HAP-1 (cell line): Measurements from ENCODE around the gene COL17A1.

Experiments used
- DNase-seq, 2 experiments: peaks; one replicate each; pipeline ENCODE4 v3.0.0-alpha.2; 2016 to 2020; ENCODE audit warnings: low spot score in 2 of 2
- H3K27me3 ChIP-seq: fragments of 250-450 bp; sonication (Bioruptor Pico); 2 replicates; pipeline ENCODE4 v1.5.1; 2020; ENCODE audit warnings: low read depth, mild to moderate bottlenecking, moderate library complexity
- H3K36me3 ChIP-seq: fragments of 250-450 bp; sonication (Bioruptor Pico); replicated peaks from 2 replicates; pipeline ENCODE4 v1.5.1; 2020; ENCODE audit warnings: mild to moderate bottlenecking
- H3K4me1 ChIP-seq: fragments of 250-450 bp; sonication (Bioruptor Pico); 2 replicates; pipeline ENCODE4 v1.5.1; 2020; ENCODE audit warnings: mild to moderate bottlenecking
- H3K4me3 ChIP-seq: fragments of 250-450 bp; sonication (Bioruptor Pico); 2 replicates; pipeline ENCODE4 v1.5.1; 2020; ENCODE audit warnings: mild to moderate bottlenecking, moderate library complexity
- H3K9me3 ChIP-seq: fragments of 250-450 bp; sonication (Bioruptor Pico); 2 replicates; pipeline ENCODE4 v1.5.1; 2020; ENCODE audit warnings: mild to moderate bottlenecking, moderate library complexity
- in situ Hi-C: fragments of 300-500 bp; cut with MboI; formaldehyde crosslinking; loops from 3 replicates; pipeline ENCODE4 v1.14.3; 2020; ENCODE audit warnings: low sequenced_read_pairs, inconsistent platforms, mixed read lengths

Gene COL17A1

GRCh38 chr10:104084482-104085142 is 1.1 kb downstream of the COL17A1 start:
- in situ Hi-C loops, result no loop called here
- no peak overlapping the region for H3K4me3 ChIP-seq
- no peaks in the 10 kb centered on the region for H3K27me3 ChIP-seq
- H3K9me3 ChIP-seq, result no peaks in the 10 kb centered on the region
- no peaks in the 10 kb centered on the region for H3K36me3 ChIP-seq
- DNase-seq, result no peak
- H3K4me1 ChIP-seq, result peaks cover 30% of the 10 kb centered on the region

- DNase-seq, result peak; percentile 43 to 47
- no peaks in the 10 kb centered on the region for H3K9me3 ChIP-seq
- H3K4me1 ChIP-seq, result peaks cover 36% of the 10 kb centered on the region
- no peak overlapping the region for H3K4me3 ChIP-seq
- peaks cover 6% of the 10 kb centered on the region for H3K27me3 ChIP-seq
- in situ Hi-C loops, result no loop called here
- H3K36me3 ChIP-seq, result no peaks in the 10 kb centered on the region
Observed at GRCh38 chr10:104081998-104082397, 3.7 kb downstream of the COL17A1 start.

GRCh38 chr10:104080762-104081161 is 4.9 kb downstream of the COL17A1 start:
- Histone ChIP-seq H3K9me3 (no peaks in the 10 kb centered on the region), H3K27me3 (peaks cover 8% of the 10 kb centered on the region), H3K4me1 (peaks cover 35% of the 10 kb centered on the region), H3K36me3 (no peaks in the 10 kb centered on the region), H3K4me3 (no peak overlapping the region)
- in situ Hi-C loops, result no loop called here
- DNase-seq, result peak; percentile 67 to 68

GRCh38 chr10:104077663-104078151 is 8.0 kb downstream of the COL17A1 start:
- in situ Hi-C loops, result no loop called here
- no peaks in the 10 kb centered on the region for H3K9me3 ChIP-seq
- no peaks in the 10 kb centered on the region for H3K36me3 ChIP-seq
- H3K4me3 ChIP-seq, result no peak overlapping the region
- no peak for DNase-seq
- H3K27me3 ChIP-seq, result peaks cover 33% of the 10 kb centered on the region
- H3K4me1 ChIP-seq, result peaks cover 28% of the 10 kb centered on the region

GRCh38 chr10:104077247-104077646 is 8.4 kb downstream of the COL17A1 start:
- peaks cover 25% of the 10 kb centered on the region for H3K4me1 ChIP-seq
- no peaks in the 10 kb centered on the region for H3K36me3 ChIP-seq
- peak in 1 of 2 experiments; percentile 39 for DNase-seq
- H3K4me3 ChIP-seq, result no peak overlapping the region
- in situ Hi-C loops, result no loop called here
- peaks cover 34% of the 10 kb centered on the region for H3K27me3 ChIP-seq
- no peaks in the 10 kb centered on the region for H3K9me3 ChIP-seq

GRCh38 chr10:104076743-104077160 is 8.9 kb downstream of the COL17A1 start:
- H3K36me3 ChIP-seq, result no peaks in the 10 kb centered on the region
- no peak overlapping the region for H3K4me3 ChIP-seq
- no peaks in the 10 kb centered on the region for H3K9me3 ChIP-seq
- peaks cover 20% of the 10 kb centered on the region for H3K4me1 ChIP-seq
- in situ Hi-C loops, result no loop called here
- peak; percentile 92 for DNase-seq
- H3K27me3 ChIP-seq, result peaks cover 34% of the 10 kb centered on the region

- DNase-seq, result no peak
- H3K4me3 ChIP-seq, result no peak overlapping the region
- no peaks in the 10 kb centered on the region for H3K36me3 ChIP-seq
- H3K9me3 ChIP-seq, result no peaks in the 10 kb centered on the region
- H3K4me1 ChIP-seq, result peaks cover 9% of the 10 kb centered on the region
- peaks cover 34% of the 10 kb centered on the region for H3K27me3 ChIP-seq
- in situ Hi-C loops, result no loop called here
Observed at GRCh38 chr10:104074505-104074904, 11.2 kb downstream of the COL17A1 start.

- in situ Hi-C loops, result no loop called here
- Histone ChIP-seq H3K4me3 (no peak overlapping the region), H3K27me3 (peaks cover 28% of the 10 kb centered on the region), H3K4me1 (peaks cover 11% of the 10 kb centered on the region), H3K9me3 (no peaks in the 10 kb centered on the region), H3K36me3 (no peaks in the 10 kb centered on the region)
- no peak for DNase-seq
Observed at GRCh38 chr10:104072786-104073185, 12.9 kb downstream of the COL17A1 start.

GRCh38 chr10:104069613-104070012 is 16.1 kb downstream of the COL17A1 start:
- no peaks in the 10 kb centered on the region for H3K9me3 ChIP-seq
- peaks cover 16% of the 10 kb centered on the region for H3K4me1 ChIP-seq
- H3K4me3 ChIP-seq, result no peak overlapping the region
- no peak for DNase-seq
- in situ Hi-C loops, result no loop called here
- H3K36me3 ChIP-seq, result no peaks in the 10 kb centered on the region
- peaks cover 14% of the 10 kb centered on the region for H3K27me3 ChIP-seq

GRCh38 chr10:104067525-104067924 is 18.2 kb downstream of the COL17A1 start:
- H3K4me3 ChIP-seq, result no peak overlapping the region
- H3K9me3 ChIP-seq, result no peaks in the 10 kb centered on the region
- in situ Hi-C loops, result no loop called here
- DNase-seq, result peak in 1 of 2 experiments; percentile 53
- H3K36me3 ChIP-seq, result no peaks in the 10 kb centered on the region
- H3K4me1 ChIP-seq, result peaks cover 16% of the 10 kb centered on the region
- no peaks in the 10 kb centered on the region for H3K27me3 ChIP-seq

- DNase-seq, result peak; percentile 72 to 95
- no peaks in the 10 kb centered on the region for H3K27me3 ChIP-seq
- no peaks in the 10 kb centered on the region for H3K36me3 ChIP-seq
- in situ Hi-C loops, result no loop called here
- H3K4me3 ChIP-seq, result no peak overlapping the region
- peaks cover 16% of the 10 kb centered on the region for H3K4me1 ChIP-seq
- no peaks in the 10 kb centered on the region for H3K9me3 ChIP-seq
Observed at GRCh38 chr10:104066945-104067344, 18.7 kb downstream of the COL17A1 start.

GRCh38 chr10:104065748-104066147 is 19.9 kb downstream of the COL17A1 start:
- Histone ChIP-seq H3K4me1 (peaks cover 16% of the 10 kb centered on the region), H3K9me3 (no peaks in the 10 kb centered on the region), H3K36me3 (no peaks in the 10 kb centered on the region), H3K4me3 (no peak overlapping the region), H3K27me3 (no peaks in the 10 kb centered on the region)
- in situ Hi-C loops, result no loop called here
- DNase-seq, result no peak

- Histone ChIP-seq H3K9me3 (no peaks in the 10 kb centered on the region), H3K27me3 (no peaks in the 10 kb centered on the region), H3K36me3 (no peaks in the 10 kb centered on the region), H3K4me3 (no peak overlapping the region), H3K4me1 (peaks cover 8% of the 10 kb centered on the region)
- DNase-seq, result no peak
- in situ Hi-C loops, result no loop called here
Observed at GRCh38 chr10:104061196-104061595, 24.5 kb downstream of the COL17A1 start.

- Histone ChIP-seq H3K4me1 (peaks cover 7% of the 10 kb centered on the region; the same call in 1 of the 2 replicates), H3K36me3 (no peaks in the 10 kb centered on the region), H3K9me3 (no peaks in the 10 kb centered on the region), H3K27me3 (no peaks in the 10 kb centered on the region), H3K4me3 (no peak overlapping the region)
- no peak for DNase-seq
- in situ Hi-C loops, result no loop called here
Observed at GRCh38 chr10:104059364-104059763, 26.3 kb downstream of the COL17A1 start.
